ENCODE results near the gene ZBTB40. TPM values are rescaled to one million over a fixed set of nuclear protein-coding genes. Genes with fewer than 3 reads are reported as not detected.
A peak's percentile ranks its signal among the peaks of the same experiment; 100 is the strongest.

Gene ZBTB40, protein sequence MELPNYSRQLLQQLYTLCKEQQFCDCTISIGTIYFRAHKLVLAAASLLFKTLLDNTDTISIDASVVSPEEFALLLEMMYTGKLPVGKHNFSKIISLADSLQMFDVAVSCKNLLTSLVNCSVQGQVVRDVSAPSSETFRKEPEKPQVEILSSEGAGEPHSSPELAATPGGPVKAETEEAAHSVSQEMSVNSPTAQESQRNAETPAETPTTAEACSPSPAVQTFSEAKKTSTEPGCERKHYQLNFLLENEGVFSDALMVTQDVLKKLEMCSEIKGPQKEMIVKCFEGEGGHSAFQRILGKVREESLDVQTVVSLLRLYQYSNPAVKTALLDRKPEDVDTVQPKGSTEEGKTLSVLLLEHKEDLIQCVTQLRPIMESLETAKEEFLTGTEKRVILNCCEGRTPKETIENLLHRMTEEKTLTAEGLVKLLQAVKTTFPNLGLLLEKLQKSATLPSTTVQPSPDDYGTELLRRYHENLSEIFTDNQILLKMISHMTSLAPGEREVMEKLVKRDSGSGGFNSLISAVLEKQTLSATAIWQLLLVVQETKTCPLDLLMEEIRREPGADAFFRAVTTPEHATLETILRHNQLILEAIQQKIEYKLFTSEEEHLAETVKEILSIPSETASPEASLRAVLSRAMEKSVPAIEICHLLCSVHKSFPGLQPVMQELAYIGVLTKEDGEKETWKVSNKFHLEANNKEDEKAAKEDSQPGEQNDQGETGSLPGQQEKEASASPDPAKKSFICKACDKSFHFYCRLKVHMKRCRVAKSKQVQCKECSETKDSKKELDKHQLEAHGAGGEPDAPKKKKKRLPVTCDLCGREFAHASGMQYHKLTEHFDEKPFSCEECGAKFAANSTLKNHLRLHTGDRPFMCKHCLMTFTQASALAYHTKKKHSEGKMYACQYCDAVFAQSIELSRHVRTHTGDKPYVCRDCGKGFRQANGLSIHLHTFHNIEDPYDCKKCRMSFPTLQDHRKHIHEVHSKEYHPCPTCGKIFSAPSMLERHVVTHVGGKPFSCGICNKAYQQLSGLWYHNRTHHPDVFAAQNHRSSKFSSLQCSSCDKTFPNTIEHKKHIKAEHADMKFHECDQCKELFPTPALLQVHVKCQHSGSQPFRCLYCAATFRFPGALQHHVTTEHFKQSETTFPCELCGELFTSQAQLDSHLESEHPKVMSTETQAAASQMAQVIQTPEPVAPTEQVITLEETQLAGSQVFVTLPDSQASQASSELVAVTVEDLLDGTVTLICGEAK
- total RNA-seq (2014; rRNA removed; shearing (Covaris generic)): 14.2 and 14.7 TPM in 2 replicates
- polyA plus RNA-seq (2015; cell fraction: cytosol; rRNA removed): 9.4 and 13.6 TPM in 2 replicates
- polyA plus RNA-seq (2015; cell fraction: nucleus; rRNA removed): 55.3 and 62.0 TPM in 2 replicates

DNA sequence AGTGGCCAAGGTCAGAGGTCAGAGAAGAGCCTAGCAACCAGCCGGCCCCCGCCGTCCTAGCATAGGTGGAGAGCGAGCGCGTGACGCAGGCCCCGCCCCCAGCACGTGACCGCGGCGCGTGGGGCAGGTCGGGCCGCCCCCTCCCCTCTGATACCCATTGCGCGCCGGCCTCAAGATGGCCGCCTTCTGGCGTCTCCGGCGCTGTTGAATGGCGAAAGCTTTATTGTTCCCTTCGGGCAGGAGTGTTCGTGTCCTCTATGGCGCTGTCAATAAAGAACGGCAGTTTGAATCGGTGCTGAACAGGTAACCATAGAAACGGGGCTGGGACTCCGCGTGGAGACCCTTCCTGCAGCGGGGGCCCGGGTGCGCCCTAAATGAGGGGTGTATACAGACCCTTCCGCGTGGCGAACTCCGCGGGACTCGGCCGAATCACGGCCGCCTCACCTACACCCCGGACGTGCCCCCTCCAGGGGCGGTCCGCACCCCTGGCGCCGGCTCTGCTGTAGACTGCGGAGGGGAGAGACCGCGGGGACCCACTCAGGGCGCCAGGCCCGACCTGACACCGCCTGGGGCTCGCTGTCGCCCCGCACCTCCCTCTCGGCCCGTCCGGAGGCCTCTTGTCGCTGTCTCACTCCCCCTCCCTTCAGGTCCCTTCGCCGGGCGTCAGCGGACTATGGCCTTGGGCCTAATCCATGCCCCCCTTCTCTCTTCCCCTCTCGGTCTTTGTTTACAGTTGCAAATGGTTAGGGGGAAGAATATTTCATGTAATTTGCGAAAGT lies at the start of gene ZBTB40:
Gene ZBTB40, plus strand, starts transcription at position 150 of the 779 bp plus-strand sequence. CDS start 38,098 bp downstream, outside the sequence.
- in situ Hi-C loops (cut with HindIII; ENCODE audit: low pct_unique_long_range_greater_than_20kb, low sequenced_read_pairs): no loop called here
- peak; percentile 94 for DNase-seq (ENCODE audit: low read depth, low spot score)

DNA sequence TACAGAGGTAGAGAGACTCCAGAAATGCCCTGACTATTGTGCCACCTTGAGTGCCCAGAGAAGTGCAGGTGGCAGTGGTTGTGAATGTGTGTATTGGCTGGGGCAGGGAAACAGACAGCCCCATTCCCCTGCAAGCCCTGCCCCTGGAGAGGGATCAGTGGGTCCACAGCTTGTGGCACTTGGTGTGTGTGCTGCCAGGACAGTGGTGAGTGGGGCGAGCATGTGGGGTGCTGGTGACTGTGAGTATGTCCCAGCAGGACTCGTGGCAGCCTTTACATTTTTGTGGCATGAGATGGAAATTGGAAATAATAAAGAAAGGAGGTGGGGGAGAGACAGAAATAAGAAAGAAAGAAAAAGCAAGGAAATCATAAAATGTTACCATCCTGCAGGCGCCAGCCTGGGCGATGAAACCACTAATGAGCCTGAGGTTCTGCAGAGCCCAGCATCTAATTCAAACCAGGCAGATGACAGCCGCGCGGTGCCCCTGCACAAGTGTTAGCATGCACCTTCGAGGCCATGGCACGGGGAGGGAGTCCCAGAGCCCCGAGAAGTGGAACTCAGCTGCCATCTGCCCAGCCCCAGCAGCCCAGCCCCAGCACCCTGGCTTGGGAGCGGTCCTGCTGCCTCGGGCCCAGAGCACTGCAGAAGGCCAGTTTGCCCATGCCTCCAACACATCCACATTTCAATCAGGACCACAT lies 49.1 kb upstream of the ZBTB40 start:
- in situ Hi-C loops (cut with HindIII; ENCODE audit: low pct_unique_long_range_greater_than_20kb, low sequenced_read_pairs): no loop called here
- no peak for DNase-seq (ENCODE audit: low read depth, low spot score)

DNA sequence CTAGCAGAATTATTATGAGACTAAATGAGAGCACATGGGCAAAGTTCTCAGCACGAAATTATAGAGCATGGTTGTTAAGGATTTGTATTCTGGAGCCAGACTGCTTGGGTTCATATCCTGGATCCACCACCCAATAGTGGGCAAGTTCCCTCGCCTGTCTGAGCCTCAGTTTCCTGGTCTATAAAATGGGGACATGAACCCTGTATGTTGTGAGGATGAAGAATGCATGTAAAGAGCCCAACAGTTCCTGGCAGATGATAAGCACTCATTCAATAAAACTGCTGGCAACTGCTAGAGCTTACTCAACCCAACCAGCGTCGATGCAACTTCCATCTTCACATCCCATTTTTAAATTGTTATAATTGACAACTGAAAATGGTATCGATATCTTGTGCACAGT lies 47.2 kb upstream of the ZBTB40 start:
- no peak for DNase-seq (ENCODE audit: low read depth, low spot score)
- in situ Hi-C loops (cut with HindIII; ENCODE audit: low pct_unique_long_range_greater_than_20kb, low sequenced_read_pairs): no loop called here

DNA sequence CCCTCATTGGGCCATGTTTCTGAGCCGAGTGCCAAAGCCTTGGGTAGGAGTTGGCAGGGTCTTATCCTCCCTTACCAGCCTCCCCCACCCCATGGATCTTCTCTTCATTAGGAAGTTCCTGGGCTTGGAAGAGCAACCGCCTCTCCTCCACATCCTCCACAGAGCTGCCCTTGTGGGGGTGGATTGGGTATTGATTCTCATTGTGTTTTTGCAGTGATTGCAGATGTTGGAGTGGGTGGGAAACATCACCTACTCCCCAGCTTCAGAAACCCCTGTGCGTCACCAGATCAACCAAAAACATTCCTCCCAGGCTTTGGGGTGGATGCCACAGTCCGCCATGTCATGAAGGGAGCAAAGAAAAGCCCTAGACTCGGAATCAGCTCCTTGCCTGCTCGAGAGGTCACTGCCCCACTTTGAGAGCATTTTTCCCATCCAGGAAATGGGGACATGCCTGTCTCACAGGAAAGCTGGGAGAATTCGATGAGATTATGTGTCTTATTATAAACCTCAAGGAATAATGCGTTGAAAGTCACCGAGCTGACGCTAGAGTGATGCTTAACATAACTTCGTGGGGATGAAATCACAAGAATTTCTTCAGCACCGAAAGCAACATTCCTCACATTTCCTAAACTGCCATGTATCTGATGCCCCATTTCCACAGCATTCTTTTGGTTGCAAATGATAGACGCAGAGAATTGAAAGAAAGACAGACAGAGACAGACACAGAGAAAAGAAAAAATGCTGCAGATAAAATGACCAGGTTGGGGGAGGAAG lies 44.7 kb upstream of the ZBTB40 start:
- in situ Hi-C loops (cut with HindIII; ENCODE audit: low pct_unique_long_range_greater_than_20kb, low sequenced_read_pairs): no loop called here
- no peak for DNase-seq (ENCODE audit: low read depth, low spot score)

DNA sequence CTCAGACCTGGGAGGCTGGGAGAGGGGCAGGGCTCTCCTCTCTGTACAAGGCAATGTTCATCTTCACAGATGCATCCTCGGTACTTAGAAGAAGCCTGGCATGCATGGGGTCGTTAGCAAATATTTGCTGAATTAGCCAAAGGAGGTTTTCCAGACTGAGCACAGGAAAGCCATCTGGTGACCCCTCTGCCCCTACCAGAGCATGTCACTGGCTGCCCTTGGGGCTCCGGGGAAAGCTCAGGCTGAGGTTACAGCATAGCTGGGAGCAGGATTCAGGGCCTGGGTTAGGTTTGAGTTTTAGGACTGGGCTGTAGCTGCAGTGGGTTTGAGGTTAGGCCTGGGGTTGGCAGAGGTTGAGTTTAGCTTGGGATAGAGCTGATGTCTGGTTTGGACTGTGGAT lies 43.4 kb upstream of the ZBTB40 start:
- DNase-seq (ENCODE audit: low read depth, low spot score): no peak
- in situ Hi-C loops (cut with HindIII; ENCODE audit: low pct_unique_long_range_greater_than_20kb, low sequenced_read_pairs): no loop called here

DNA sequence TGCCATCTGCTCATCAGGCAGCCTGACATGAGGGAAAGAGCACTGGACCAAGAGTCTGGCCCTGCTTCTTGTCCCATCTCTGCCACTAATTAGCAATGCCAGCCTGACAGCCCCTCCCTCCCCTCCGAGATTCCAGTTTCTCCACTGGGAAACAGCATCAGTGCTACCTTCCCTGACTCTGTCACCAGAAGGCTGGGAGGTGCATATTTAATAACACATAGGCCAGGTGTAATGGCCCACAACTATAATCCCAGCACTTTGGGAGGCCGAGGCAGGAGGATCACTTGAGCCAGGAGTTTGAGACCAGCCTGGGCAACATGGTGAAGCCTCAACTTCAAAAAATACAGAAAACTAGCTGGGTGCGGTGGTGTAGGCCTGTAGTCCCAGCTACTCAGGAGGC lies 41.2 kb upstream of the ZBTB40 start:
- no peak for DNase-seq (ENCODE audit: low read depth, low spot score)
- in situ Hi-C loops (cut with HindIII; ENCODE audit: low pct_unique_long_range_greater_than_20kb, low sequenced_read_pairs): no loop called here

DNA sequence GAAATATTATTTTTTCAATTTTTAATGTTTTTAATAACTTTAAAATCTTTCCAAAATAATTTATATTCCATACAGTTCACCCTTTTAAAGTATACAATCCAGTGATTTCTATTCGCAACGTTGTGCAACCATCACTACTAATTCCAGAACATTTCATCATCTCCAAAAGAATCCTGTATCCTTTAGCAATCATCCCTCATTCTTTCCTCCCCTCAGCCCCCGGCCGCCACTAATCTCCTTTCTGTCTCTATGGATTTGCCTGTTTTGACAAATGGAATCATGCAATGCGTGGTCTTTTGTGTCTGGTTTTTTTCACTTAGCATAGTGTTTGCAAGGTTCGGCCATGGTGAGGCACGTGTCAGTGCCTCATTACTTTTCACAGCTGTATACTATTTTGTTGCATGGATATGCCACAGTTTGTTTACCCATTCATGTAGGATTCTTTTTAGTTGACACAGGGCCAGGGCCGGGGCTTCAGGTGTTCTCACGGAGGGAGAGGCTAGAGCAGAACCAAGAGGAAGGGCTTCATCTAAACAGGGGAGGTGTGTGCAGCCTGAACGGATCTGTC lies 40.6 kb upstream of the ZBTB40 start:
- no peak for DNase-seq (ENCODE audit: low read depth, low spot score)

DNA sequence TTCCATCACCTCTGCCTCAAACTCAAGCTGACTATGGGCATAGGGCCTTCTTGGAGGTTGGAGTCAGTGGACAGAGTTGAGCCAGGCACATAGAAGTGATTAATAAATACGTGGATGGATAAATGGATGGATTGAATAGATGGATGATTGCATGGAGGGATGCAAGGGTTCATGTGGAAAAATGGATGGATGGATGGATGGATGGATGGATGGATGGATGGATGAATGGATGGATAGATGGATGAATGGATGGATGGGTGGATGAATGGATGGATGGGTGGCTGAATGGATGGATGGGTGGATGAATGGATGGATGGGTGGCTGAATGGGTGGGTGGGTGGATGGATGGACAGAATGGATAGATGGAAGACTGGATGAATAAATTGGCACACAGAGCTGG lies 40.1 kb upstream of the ZBTB40 start:
- DNase-seq (ENCODE audit: low read depth, low spot score): no peak
- in situ Hi-C loops (cut with HindIII; ENCODE audit: low pct_unique_long_range_greater_than_20kb, low sequenced_read_pairs): no loop called here

More for the DNA sequence above, 40.6 kb upstream of the ZBTB40 start:
- in situ Hi-C loops (cut with HindIII; ENCODE audit: low pct_unique_long_range_greater_than_20kb, low sequenced_read_pairs): no loop called here

DNA sequence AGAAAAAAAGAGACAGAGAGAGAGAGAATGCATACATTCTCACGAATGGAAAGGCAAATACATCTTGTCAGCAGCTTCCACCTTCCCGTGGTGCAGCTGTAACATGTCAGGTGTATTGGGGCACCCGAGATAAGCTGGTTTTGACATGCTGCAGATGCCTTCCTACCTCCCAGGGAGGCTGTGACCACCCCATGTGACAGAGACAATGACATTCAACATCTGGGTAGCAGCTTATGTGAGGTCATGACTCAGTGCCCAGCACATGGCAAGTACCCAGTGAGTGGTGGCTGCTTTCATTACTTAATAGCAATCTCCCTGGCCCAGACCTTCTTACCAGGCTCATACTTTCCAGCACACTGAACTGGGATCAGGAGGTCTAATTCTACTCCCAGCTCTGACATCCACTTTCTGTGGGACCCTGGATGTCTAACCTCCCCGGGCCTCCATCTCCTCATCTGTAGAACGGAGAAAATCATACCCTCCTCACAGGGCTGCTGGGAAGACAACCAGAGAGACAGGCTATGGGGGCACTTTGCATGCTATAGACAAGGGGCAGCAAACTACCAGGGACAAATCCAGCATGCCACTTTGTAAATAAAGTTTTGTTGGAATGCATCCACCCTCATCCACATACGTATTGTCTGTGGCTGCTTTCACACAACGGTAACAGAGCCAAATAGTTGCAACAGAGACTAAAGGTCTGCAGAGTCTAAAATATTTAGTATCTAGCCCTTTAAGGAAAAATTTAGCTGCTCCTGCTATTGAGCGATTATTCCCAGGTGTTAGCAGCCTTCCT lies 38.5 kb upstream of the ZBTB40 start:
- in situ Hi-C loops (cut with HindIII; ENCODE audit: low pct_unique_long_range_greater_than_20kb, low sequenced_read_pairs): no loop called here
- DNase-seq (ENCODE audit: low read depth, low spot score): no peak

DNA sequence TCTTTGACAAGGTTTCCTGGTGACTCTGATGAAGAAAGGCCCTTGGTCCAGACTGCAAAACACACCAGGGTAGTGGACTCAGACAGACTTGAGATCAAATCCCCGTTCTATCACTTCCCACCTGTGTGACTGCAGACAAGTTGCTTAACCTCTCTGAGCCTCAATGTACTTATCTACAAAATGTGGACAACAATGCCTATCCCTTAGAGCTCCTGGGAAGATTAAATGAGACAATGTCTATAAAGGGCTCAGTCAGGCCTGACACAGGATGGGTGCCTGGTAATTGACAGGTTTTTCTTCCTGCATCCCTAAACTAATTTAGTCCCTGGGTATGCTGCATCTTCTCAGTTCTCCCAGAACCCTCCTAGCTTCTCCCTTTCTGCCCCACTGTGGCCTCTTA lies 37.9 kb upstream of the ZBTB40 start:
- in situ Hi-C loops (cut with HindIII; ENCODE audit: low pct_unique_long_range_greater_than_20kb, low sequenced_read_pairs): no loop called here
- no peak for DNase-seq (ENCODE audit: low read depth, low spot score)

DNA sequence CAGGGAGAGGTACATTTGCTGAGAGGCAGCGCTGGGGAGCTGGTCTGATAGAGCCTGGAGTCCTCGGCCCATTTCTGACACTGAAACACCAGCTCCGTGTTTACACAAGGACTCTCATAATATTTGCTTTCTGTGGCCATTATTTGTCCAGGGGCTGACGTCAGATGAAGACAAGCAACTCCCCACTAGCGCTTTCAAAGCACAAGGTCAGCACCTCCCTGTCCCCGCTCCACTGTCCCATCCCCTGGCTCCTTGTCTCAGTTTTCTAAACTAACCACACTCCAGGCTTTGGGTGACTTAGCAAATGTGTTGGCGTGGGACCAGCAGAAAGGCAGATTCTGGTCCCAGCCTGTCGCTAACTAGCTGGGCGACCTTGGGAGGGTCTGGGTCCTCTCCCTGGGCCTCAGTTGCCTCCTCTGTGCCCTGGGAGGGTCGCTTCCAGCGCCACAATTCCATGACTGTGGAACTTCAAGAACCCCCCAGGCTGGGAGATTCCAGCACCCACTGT lies 37.4 kb upstream of the ZBTB40 start:
- in situ Hi-C loops (cut with HindIII; ENCODE audit: low pct_unique_long_range_greater_than_20kb, low sequenced_read_pairs): no loop called here
- no peak for DNase-seq (ENCODE audit: low read depth, low spot score)

DNA sequence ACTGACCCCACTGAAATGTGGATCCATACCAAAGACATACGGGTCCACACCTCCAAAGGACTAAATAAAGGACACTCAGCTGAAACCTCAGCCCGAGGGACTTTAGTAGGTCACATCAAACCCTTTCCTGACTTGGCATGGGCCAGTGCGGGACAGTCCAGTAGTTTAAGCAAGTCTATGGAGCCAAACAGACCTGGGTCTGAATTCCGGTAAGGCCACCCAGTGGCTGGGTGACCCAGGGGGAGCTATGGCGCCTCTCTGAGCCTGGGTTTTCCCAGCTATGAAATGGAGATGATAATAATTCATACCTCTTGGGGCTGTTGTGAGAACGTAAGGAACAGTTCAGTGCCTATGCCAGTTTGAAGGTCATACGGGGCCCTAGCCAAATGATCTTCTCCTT lies 36.2 kb upstream of the ZBTB40 start:
- DNase-seq (ENCODE audit: low read depth, low spot score): no peak
- in situ Hi-C loops (cut with HindIII; ENCODE audit: low pct_unique_long_range_greater_than_20kb, low sequenced_read_pairs): no loop called here

DNA sequence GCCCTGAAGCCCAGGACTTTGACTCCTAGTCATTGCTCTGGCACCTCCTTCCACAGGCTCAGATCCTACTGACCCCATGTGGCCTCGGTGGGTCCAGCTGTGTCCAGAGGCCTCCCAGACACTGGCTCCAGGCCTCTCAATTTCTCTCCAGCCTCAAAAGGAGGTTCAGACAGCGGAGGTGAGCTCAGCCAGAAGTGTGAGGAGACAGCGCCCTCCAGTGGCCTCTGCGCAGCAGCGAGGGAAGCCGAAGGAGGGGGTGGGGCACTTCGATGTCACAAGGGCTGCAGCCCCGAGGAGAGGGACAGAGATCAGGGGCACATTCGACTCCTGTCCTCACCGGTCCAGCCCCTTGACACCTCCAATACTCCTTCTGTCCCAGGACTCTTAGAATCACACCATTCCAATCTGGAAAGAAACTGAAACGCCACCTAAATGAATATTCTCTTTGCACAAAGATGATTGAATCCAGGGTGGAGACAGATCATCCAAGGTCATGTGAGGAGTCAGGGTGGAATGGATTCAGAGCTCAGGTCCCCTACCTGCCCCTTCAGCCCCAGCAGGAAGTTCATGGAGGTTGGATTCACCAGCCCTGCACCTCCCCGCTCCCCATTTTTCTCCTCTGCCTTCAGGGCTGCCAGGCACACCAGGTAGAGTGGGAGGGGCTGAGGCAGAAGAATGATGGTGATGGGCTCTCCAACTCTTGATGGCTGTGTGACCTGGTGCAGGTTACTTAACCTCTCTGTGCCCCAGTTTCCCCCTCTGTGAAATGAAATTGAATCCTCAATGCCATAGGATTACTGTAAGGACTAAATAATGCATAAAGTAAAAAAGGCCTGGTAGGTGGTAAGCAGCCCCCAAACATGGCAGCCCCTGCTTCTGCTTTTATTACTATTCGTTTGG lies 34.8 kb upstream of the ZBTB40 start:
- in situ Hi-C loops (cut with HindIII; ENCODE audit: low pct_unique_long_range_greater_than_20kb, low sequenced_read_pairs): no loop called here
- DNase-seq (ENCODE audit: low read depth, low spot score): peak; percentile 77

DNA sequence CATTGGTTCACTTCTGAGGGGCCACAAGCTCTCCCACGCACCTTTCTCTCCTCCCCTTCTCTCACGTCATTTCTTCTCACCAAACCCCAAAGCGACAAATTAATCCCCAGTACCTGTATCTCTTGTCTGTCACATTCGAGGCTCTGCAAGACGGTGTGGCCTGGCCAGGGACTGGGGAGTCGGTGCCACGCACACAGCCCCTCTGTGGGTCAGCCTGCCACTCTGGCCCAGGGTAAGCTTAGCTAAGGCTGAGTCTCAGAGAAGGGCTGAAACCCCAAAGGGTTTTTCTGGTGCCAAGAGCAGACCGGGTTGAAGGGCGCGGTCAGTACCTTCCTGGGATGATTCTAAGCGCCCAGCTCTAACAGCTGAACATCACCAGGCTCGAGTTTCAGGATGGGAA lies 34.2 kb upstream of the ZBTB40 start:
- in situ Hi-C loops (cut with HindIII; ENCODE audit: low pct_unique_long_range_greater_than_20kb, low sequenced_read_pairs): no loop called here
- DNase-seq (ENCODE audit: low read depth, low spot score): no peak
